ENCODE measurements around the gene MS4A8. TPM values are rescaled to one million over a fixed set of nuclear protein-coding genes. Genes with fewer than 3 reads are reported as not detected.
"Not testable (repeated sequence)": the region's sequence is repeated elsewhere in the genome, so short reads cannot be mapped to it uniquely, and the experiment has no call there.

The MS4A8 gene
- total RNA-seq, 1 experiment from 2014 or later = not detected

- Histone ChIP-seq H3K4me1 (replicated peaks; ENCODE audit: insufficient read depth) (no peaks in the 10 kb centered on the region), H3K79me2 (ENCODE audit: low read depth) (no peaks in the 10 kb centered on the region), H2AFZ (no peak overlapping the region), H3K9me3 (ENCODE audit: insufficient read depth, low read depth) (no peaks in the 10 kb centered on the region), H3K4me3 (no peak overlapping the region), H4K20me1 (ENCODE audit: insufficient read depth) (no peaks in the 10 kb centered on the region), H3K36me3 (ENCODE audit: low read depth) (no peaks in the 10 kb centered on the region), H3K27ac (no peak overlapping the region), H3F3A (ENCODE audit: insufficient read depth, low read depth) (no peaks in the 10 kb centered on the region), H3K27me3 (ENCODE audit: insufficient read depth, low read depth) (peaks cover 82% of the 10 kb centered on the region), H3K4me2 (no peak overlapping the region), H3K9me2 (ENCODE audit: insufficient read depth) (no peaks in the 10 kb centered on the region)
- DNase-seq = no peak
- intact Hi-C loops (cut with micrococcal nuclease; ENCODE audit: unreplicated experiment) = no loop called here
- TF ChIP-seq CTCF (conservative IDR thresholded peaks at IDR 0.05) (no peak), EZH2 (IDR thresholded peaks at IDR 0.05; ENCODE audit: low read depth) (no peak)
- ChIA-PET CTCF (no interaction called here), POLR2A (ENCODE audit: unreplicated experiment) (no interaction called here)
- BruUV-seq (replicated peaks) = no TSS peak
These were observed 7.5 kb downstream of the MS4A8 start for GRCh38 chr11:60706931-60707330.

- Histone ChIP-seq H3K4me1 (replicated peaks; ENCODE audit: insufficient read depth) (no peaks in the 10 kb centered on the region), H3K36me3 (ENCODE audit: low read depth) (no peaks in the 10 kb centered on the region), H4K20me1 (ENCODE audit: insufficient read depth) (no peaks in the 10 kb centered on the region), H3F3A (ENCODE audit: insufficient read depth, low read depth) (no peaks in the 10 kb centered on the region), H3K4me3 (no peak overlapping the region), H3K9me3 (ENCODE audit: insufficient read depth, low read depth) (no peaks in the 10 kb centered on the region), H3K4me2 (no peak overlapping the region), H3K27ac (no peak overlapping the region), H2AFZ (no peak overlapping the region), H3K27me3 (ENCODE audit: insufficient read depth, low read depth) (peaks cover 93% of the 10 kb centered on the region), H3K9me2 (ENCODE audit: insufficient read depth) (no peaks in the 10 kb centered on the region), H3K79me2 (ENCODE audit: low read depth) (no peaks in the 10 kb centered on the region)
- ChIA-PET CTCF (no interaction called here), POLR2A (ENCODE audit: unreplicated experiment) (no interaction called here)
- BruUV-seq (replicated peaks) = no TSS peak
- no peak for DNase-seq
- TF ChIP-seq EZH2 (IDR thresholded peaks at IDR 0.05; ENCODE audit: low read depth) (no peak), CTCF (conservative IDR thresholded peaks at IDR 0.05) (peak; percentile 39; the same call in 1 of the 2 replicates)
- intact Hi-C loops (cut with micrococcal nuclease; ENCODE audit: unreplicated experiment) = no loop called here
These were observed 11.1 kb downstream of the MS4A8 start for GRCh38 chr11:60710482-60710881.

- Histone ChIP-seq H2AFZ (no peak overlapping the region), H3K4me1 (replicated peaks; ENCODE audit: insufficient read depth) (no peaks in the 10 kb centered on the region), H3K36me3 (ENCODE audit: low read depth) (no peaks in the 10 kb centered on the region), H3F3A (ENCODE audit: insufficient read depth, low read depth) (no peaks in the 10 kb centered on the region), H3K4me2 (no peak overlapping the region), H3K4me3 (no peak overlapping the region), H4K20me1 (ENCODE audit: insufficient read depth) (no peaks in the 10 kb centered on the region), H3K9me2 (ENCODE audit: insufficient read depth) (no peaks in the 10 kb centered on the region), H3K9me3 (ENCODE audit: insufficient read depth, low read depth) (no peaks in the 10 kb centered on the region), H3K27ac (no peak overlapping the region), H3K79me2 (ENCODE audit: low read depth) (no peaks in the 10 kb centered on the region), H3K27me3 (ENCODE audit: insufficient read depth, low read depth) (peaks cover 94% of the 10 kb centered on the region)
- intact Hi-C loops (cut with micrococcal nuclease; ENCODE audit: unreplicated experiment) = no loop called here
- no TSS peak for BruUV-seq (replicated peaks)
- CTCF ChIA-PET = no interaction called here
- TF ChIP-seq EZH2 (IDR thresholded peaks at IDR 0.05; ENCODE audit: low read depth) = no peak
- TF ChIP-seq CTCF (conservative IDR thresholded peaks at IDR 0.05) = no peak
- POLR2A ChIA-PET (ENCODE audit: unreplicated experiment) = no interaction called here
- DNase-seq = no peak
These were observed 11.9 kb downstream of the MS4A8 start for GRCh38 chr11:60711276-60711675.

GRCh38 chr11:60713423-60713822, 14.0 kb downstream of the MS4A8 start:
- H3K27me3 ChIP-seq (ENCODE audit: insufficient read depth, low read depth) = peaks cover 94% of the 10 kb centered on the region
- H3K36me3 ChIP-seq (ENCODE audit: low read depth); POLR2A ChIA-PET (ENCODE audit: unreplicated experiment); H4K20me1 ChIP-seq (ENCODE audit: insufficient read depth); H3K9me3 ChIP-seq (ENCODE audit: insufficient read depth, low read depth); H3K27ac ChIP-seq; H3K4me2 ChIP-seq; H3K79me2 ChIP-seq (ENCODE audit: low read depth); H3K4me1 ChIP-seq (replicated peaks; ENCODE audit: insufficient read depth); H2AFZ ChIP-seq; DNase-seq; BruUV-seq (replicated peaks); intact Hi-C loops (cut with micrococcal nuclease; ENCODE audit: unreplicated experiment); H3K4me3 ChIP-seq; H3K9me2 ChIP-seq (ENCODE audit: insufficient read depth); CTCF ChIA-PET; H3F3A ChIP-seq (ENCODE audit: insufficient read depth, low read depth): not testable (repeated sequence)

Measured in PC-9 (cell line).